ENCODE results near the gene KIF6.
"Not testable (repeated sequence)": the region's sequence is repeated elsewhere in the genome, so short reads cannot be mapped to it uniquely, and the experiment has no call there.

The KIF6 gene

GRCh38 chr6:39515006-39515405 lies 210.2 kb downstream of the KIF6 start:
- H3K4me3 ChIP-seq (ENCODE audit: low read depth, low read length) = no peak overlapping the region
- in situ Hi-C loops (cut with HindIII; ENCODE audit: low sequenced_read_pairs) = no loop called here
- TF ChIP-seq CTCF (IDR thresholded peaks at IDR 0.05; ENCODE audit: low read depth, low read length) = no peak
- DNase-seq (ENCODE audit: low read depth, low spot score) = no peak

DNA sequence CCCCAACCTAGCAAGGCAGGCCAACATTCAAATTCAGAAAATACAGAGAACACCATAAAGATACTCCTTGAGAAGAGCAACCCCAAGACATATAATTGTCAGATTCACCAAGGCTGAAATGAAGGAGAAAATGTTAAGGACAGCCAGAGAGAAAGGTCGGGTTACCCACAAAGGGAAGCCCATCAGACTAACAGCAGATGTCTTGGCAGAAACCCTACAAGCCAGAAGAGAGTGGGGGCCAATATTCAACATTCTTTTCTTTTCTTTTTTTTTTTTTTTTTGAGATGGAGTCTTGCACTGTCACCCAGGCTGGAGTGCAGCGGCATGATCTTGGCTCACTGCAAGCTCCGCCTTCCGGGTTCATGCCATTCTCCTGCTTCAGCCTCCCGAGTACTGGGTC lies 215.4 kb downstream of the KIF6 start:
- H3K4me3 ChIP-seq (ENCODE audit: low read depth, low read length); DNase-seq (ENCODE audit: low read depth, low spot score); in situ Hi-C loops (cut with HindIII; ENCODE audit: low sequenced_read_pairs): not testable (repeated sequence)

DNA sequence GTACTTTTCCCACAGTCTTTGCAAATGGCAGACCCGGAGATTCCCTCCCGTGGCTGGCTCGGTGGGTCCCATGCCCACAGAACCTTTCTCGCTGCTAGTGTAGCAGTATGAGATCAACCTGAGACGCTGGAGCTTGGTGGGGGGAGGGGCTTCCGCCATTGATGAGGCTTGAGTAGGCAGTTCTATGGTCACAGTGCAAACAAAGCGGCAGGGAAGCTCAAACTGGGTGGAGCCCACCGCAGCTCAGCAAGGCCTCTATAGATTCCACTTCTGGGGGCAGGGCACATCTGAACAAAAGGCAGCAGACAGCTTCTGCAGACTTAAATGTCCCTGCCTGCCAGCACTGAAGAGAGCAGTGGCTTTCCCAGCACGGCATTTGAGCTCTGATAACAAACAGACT lies 216.7 kb downstream of the KIF6 start:
- no peak overlapping the region for H3K4me3 ChIP-seq (ENCODE audit: low read depth, low read length)
- TF ChIP-seq CTCF (IDR thresholded peaks at IDR 0.05; ENCODE audit: low read depth, low read length) = no peak
- DNase-seq (ENCODE audit: low read depth, low spot score) = no peak
- in situ Hi-C loops (cut with HindIII; ENCODE audit: low sequenced_read_pairs) = no loop called here

DNA sequence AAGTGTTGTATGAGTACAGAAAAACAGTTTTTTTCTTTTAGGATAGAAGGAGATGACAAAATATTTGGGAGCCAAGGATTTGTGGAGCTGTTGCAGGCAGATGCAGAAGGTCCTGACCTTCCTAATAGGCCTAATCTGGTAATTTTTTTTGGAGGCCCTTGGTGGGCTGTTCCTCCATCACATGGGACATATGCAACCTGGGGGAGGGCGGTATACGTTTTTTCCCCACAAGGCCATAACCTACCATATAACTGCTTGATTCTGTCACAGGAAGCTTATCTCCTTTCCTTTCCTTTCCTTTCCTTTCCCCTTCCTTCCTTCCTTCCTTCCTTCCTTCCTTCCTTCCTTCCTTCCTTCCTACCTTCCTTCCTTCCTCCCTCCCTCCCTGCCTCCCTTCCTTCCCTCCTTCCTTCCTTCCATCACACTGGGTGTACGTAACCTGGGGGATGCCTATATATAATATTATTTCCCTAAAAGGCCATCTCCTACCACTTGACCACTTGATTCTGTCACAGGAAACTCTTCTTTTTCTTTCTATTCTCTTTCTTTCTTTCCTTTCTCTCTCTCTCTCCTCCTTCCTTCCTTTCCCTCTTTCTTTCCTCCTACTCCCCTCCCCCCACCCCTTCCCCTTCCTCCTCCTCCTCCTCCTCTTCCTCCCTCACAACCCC lies 217.7 kb downstream of the KIF6 start:
- DNase-seq (ENCODE audit: low read depth, low spot score) = no peak
- TF ChIP-seq CTCF (IDR thresholded peaks at IDR 0.05; ENCODE audit: low read depth, low read length) = no peak
- in situ Hi-C loops (cut with HindIII; ENCODE audit: low sequenced_read_pairs) = no loop called here
- H3K4me3 ChIP-seq (ENCODE audit: low read depth, low read length) = no peak overlapping the region

- DNase-seq (ENCODE audit: low read depth, low spot score); in situ Hi-C loops (cut with HindIII; ENCODE audit: low sequenced_read_pairs); H3K4me3 ChIP-seq (ENCODE audit: low read depth, low read length): not testable (repeated sequence)
Measured at GRCh38 chr6:39502362-39502955, 222.7 kb downstream of the KIF6 start.

DNA sequence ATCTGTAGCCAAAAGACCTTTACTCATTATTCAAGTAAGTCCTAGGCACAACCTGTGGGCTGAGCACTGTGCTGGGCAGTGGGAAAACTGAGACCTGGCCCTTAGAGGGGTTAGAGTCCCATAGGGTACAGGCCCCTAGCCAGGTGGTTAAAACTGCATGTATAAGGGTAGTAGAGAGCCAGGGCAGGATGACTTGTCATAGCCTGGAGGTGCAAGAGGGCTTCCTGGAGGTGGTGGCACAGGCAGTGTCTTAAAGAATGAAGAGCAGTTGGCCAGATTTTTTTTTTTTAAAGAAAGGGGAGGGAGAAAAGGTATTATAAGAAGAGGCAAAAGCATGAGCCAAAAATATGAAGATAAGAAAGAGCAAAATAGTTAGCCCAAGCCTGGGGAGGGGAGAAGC lies 226.2 kb downstream of the KIF6 start:
- no peak overlapping the region for H3K4me3 ChIP-seq (ENCODE audit: low read depth, low read length)
- TF ChIP-seq CTCF (IDR thresholded peaks at IDR 0.05; ENCODE audit: low read depth, low read length) = no peak
- in situ Hi-C loops (cut with HindIII; ENCODE audit: low sequenced_read_pairs) = no loop called here
- no peak for DNase-seq (ENCODE audit: low read depth, low spot score)

GRCh38 chr6:39498096-39498495 lies 227.1 kb downstream of the KIF6 start:
- in situ Hi-C loops (cut with HindIII; ENCODE audit: low sequenced_read_pairs) = no loop called here
- no peak for TF ChIP-seq CTCF (IDR thresholded peaks at IDR 0.05; ENCODE audit: low read depth, low read length)
- no peak overlapping the region for H3K4me3 ChIP-seq (ENCODE audit: low read depth, low read length)
- DNase-seq (ENCODE audit: low read depth, low spot score) = no peak

Measured in astrocyte of the spinal cord (primary cell).